Thyroid gland (tissue), 4 donors: ENCODE results near the gene BMERB1. TPM values are rescaled to one million over a fixed set of nuclear protein-coding genes. Genes with fewer than 3 reads are reported as not detected.
"Not testable (repeated sequence)": the region's sequence is repeated elsewhere in the genome, so short reads cannot be mapped to it uniquely, and the experiment has no call there.

Experiments
- DNase-seq, 2 donors: peaks; one replicate each; pipeline ENCODE4 v3.0.0-alpha.2; 2019
- H3K27ac ChIP-seq, 3 donors: fragments of 200-600 bp; sonication (generic); 1 replicate in 2 of 3; 2 replicates in 1 of 3; pipeline ENCODE4 v1.5.1; 2016 to 2019; ENCODE audit warnings: mild to moderate bottlenecking in 1 of 3, moderate library complexity in 1 of 3
- H3K27me3 ChIP-seq: fragments of 200-600 bp; sonication (generic); one replicate; pipeline ENCODE4 v1.5.1; 2019
- H3K36me3 ChIP-seq, 2 donors: fragments of 200-600 bp; sonication (generic); one replicate each; pipeline ENCODE4 v1.5.1; 2016 to 2019
- H3K4me1 ChIP-seq, 2 donors: fragments of 200-600 bp; sonication (generic); one replicate each; pipeline ENCODE4 v1.5.1; 2017 to 2019
- H3K4me3 ChIP-seq, 3 donors: fragments of 200-600 bp; sonication (generic); replicated peaks in 1 of 3; 1 replicate in 2 of 3; 2 replicates in 1 of 3; pipeline ENCODE4 v1.5.1; 2016; ENCODE audit warnings: mild to moderate bottlenecking in 1 of 3
- H3K9me3 ChIP-seq: fragments of 200-600 bp; sonication (generic); one replicate; pipeline ENCODE4 v1.5.1; 2017
- POLR2A ChIP-seq, 2 donors: fragments of 450-650 bp; IDR thresholded peaks; one replicate each; pipeline ENCODE4 v1.6.1; 2017; ENCODE audit warnings: antibody characterized with exemption in 2 of 2, mild to moderate bottlenecking in 2 of 2, moderate library complexity in 1 of 2
- WGBS, 2 donors: methylation state at CpG; one replicate each; pipeline ENCODE4 v1.1.5; 2017; 5-methylcytosine and 5-hydroxymethylcytosine counted together
- intact Hi-C: fragments of 100-400 bp; cut with DNase I; formaldehyde crosslinking; loops from one replicate; pipeline ENCODE4 v1.15.1; 2023
- total RNA-seq, 4 donors: library from RNA; depleted of rRNA; stranded (reverse); fragments of >200 nt; gene quantifications; one replicate each; pipeline ENCODE4 v1.2.3, GENCODE V29; 2016
- TF ChIP-seq, protein P1 (sequence below), 6 experiments: fragments of 200-600 bp in 3 of 6; fragments of 450-650 bp in 3 of 6; sonication (generic) in 3 of 6; IDR thresholded peaks; one replicate each; pipeline ENCODE4 v1.5.1; 2016 to 2019; ENCODE audit warnings: antibody characterized with exemption in 6 of 6, mild to moderate bottlenecking in 2 of 6, inconsistent platforms in 1 of 6, moderate library complexity in 1 of 6

Gene BMERB1
- total RNA-seq, 4 donors from 2014 or later = 13.7 to 31.0 (median 23.0) TPM

DNA sequence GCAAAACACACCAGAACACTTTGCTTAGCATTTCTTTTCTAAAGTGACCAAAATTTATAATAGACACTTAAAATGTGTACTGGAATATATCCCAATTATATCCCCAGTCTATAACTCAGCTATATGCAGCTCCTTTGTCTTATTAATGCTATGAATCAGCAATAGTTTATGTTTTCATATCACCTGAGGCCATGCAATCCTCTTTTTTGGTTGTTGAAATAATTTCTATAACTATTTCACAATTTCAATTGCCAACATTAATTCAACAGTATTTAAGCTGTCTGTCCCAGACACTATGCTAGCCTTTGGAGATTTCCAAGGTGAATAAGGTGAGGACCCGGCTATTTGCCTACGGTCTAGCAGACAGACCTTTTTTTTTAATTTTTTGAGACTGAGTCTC, 17.2 kb upstream of the BMERB1 start:
- Histone ChIP-seq H3K27me3 (no peaks in the 10 kb centered on the region), H3K4me1 (no peaks in the 10 kb centered on the region), H3K36me3 (no peaks in the 10 kb centered on the region), H3K9me3 (no peaks in the 10 kb centered on the region), H3K27ac (no peak overlapping the region), H3K4me3 (no peak overlapping the region)
- DNase-seq = no peak
- TF ChIP-seq POLR2A (IDR thresholded peaks at IDR 0.05) = no peak
- TF ChIP-seq, protein P1, sequence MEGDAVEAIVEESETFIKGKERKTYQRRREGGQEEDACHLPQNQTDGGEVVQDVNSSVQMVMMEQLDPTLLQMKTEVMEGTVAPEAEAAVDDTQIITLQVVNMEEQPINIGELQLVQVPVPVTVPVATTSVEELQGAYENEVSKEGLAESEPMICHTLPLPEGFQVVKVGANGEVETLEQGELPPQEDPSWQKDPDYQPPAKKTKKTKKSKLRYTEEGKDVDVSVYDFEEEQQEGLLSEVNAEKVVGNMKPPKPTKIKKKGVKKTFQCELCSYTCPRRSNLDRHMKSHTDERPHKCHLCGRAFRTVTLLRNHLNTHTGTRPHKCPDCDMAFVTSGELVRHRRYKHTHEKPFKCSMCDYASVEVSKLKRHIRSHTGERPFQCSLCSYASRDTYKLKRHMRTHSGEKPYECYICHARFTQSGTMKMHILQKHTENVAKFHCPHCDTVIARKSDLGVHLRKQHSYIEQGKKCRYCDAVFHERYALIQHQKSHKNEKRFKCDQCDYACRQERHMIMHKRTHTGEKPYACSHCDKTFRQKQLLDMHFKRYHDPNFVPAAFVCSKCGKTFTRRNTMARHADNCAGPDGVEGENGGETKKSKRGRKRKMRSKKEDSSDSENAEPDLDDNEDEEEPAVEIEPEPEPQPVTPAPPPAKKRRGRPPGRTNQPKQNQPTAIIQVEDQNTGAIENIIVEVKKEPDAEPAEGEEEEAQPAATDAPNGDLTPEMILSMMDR (IDR thresholded peaks at IDR 0.05) = no peak
- WGBS, 2 donors = 84 to 88% methylated on average over 2 of the region's 2 CpGs
- intact Hi-C loops = no loop called here

DNA sequence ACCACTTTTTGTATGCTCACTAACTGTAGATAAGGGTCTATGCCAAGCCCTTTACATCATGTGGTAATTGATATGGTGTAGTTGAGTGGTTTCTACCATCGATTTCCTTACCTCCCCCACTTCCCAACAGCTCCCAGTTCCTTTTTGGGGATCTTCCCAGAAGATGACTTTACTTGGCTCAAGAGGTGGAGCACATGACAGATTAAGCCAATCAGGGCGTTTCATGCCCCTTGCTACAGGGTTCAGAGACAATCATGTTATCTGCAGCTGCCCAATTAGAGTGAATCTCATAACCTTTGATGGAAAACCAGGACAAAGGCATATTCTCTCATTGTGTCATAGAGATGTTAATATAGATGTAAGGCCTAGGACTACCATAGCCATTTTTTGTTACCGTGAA, 16.2 kb upstream of the BMERB1 start:
- no peaks in the 10 kb centered on the region for H3K4me1 ChIP-seq
- H3K27me3 ChIP-seq = no peaks in the 10 kb centered on the region
- intact Hi-C loops = no loop called here
- H3K9me3 ChIP-seq = no peaks in the 10 kb centered on the region
- H3K36me3 ChIP-seq = no peaks in the 10 kb centered on the region
- no peak overlapping the region for H3K4me3 ChIP-seq
- no peak overlapping the region for H3K27ac ChIP-seq
- TF ChIP-seq POLR2A (IDR thresholded peaks at IDR 0.05) = no peak
- TF ChIP-seq, protein P1 (IDR thresholded peaks at IDR 0.05) = no peak
- no peak for DNase-seq
- WGBS, 2 donors = 68 to 82% methylated on average over 3 of the region's 3 CpGs

DNA sequence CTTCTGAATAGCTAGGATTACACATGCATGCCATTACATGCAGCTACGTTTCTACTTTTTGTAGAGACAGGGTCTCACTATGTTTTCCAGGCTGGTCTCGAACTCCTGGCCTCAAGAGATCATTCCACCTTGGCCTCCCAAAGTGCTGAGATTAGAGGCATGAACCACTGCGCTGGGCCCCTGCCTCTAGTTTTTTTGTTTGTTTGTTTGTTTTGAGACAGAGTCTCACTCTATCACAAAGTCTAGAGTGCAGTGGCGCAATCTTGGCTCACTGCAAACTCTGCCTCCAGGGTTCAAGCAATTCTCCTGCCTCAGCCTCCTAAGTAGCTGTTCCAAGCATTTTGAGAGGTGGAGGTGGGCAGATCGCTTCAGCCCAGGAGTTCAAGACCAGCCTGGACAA, 12.7 kb upstream of the BMERB1 start:
- not testable (repeated sequence) for H3K9me3 ChIP-seq, H3K4me1 ChIP-seq, H3K36me3 ChIP-seq, H3K27ac ChIP-seq, H3K27me3 ChIP-seq, H3K4me3 ChIP-seq, DNase-seq
- 73 to 84% methylated on average over 5 of the region's 5 CpGs for WGBS, 2 donors
- intact Hi-C loops = loop anchor here (10.0 kb wide), 1 partner anchor 283 kb away; no protein-coding TSS in a partner anchor

DNA sequence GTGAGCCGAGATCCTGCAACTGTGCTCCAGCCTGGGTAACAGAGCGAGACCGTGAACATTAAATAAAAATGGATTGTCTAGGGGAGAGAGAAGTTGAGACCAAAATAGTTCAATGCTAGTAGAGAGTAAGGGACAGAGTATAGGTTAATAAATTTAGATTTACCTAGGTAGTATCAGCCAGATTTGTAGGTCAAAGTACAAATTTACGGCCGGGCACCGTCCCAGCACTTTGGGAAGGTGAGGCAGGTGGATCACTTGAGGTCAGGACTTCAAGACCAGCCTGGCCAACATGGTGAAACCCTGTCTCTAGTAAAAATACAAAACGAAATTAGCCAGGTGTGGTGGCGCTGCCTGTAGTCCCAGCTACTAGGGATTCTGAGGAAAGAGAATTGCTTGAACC, 12.2 kb upstream of the BMERB1 start:
- Histone ChIP-seq H3K36me3 (no peaks in the 10 kb centered on the region), H3K4me3 (no peak overlapping the region), H3K27me3 (no peaks in the 10 kb centered on the region), H3K27ac (no peak overlapping the region), H3K9me3 (no peaks in the 10 kb centered on the region), H3K4me1 (no peaks in the 10 kb centered on the region)
- WGBS, 2 donors = 84 to 90% methylated on average over 8 of the region's 8 CpGs
- DNase-seq = no peak
- intact Hi-C loops = loop anchor here (10.0 kb wide), 1 partner anchor 283 kb away; no protein-coding TSS in a partner anchor
- TF ChIP-seq, protein P1 (IDR thresholded peaks at IDR 0.05) = no peak
- TF ChIP-seq POLR2A (IDR thresholded peaks at IDR 0.05) = no peak

DNA sequence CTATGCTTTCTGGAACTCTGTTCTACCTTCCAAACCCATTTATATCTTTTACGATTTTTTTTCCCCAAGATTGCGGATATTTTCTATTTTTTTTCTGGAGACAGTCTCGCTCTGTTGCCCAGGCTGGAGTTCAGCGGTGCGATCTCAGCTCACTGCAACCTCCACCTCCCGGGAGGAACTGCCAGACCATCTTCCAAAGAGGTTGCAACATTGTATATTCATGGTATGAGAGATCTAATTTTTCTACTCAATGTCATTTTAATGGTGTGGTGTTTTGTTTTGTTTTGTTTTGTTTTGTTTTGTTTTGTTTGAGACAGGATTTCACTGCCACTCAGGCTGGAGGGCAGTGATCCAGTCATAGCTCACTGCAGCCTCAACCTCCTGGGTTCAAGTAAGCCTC, 8.5 kb upstream of the BMERB1 start:
- no peaks in the 10 kb centered on the region for H3K27me3 ChIP-seq
- no peak overlapping the region for H3K4me3 ChIP-seq
- H3K36me3 ChIP-seq = no peaks in the 10 kb centered on the region
- H3K9me3 ChIP-seq = no peaks in the 10 kb centered on the region
- no peak for DNase-seq
- TF ChIP-seq POLR2A (IDR thresholded peaks at IDR 0.05) = no peak
- TF ChIP-seq, protein P1 (IDR thresholded peaks at IDR 0.05) = no peak
- intact Hi-C loops = loop anchor here (10.0 kb wide), 1 partner anchor 279 kb away; no protein-coding TSS in a partner anchor
- H3K27ac ChIP-seq = no peak overlapping the region
- WGBS, 2 donors = 33% methylated on average over 6 of the region's 6 CpGs
- no peaks in the 10 kb centered on the region for H3K4me1 ChIP-seq

DNA sequence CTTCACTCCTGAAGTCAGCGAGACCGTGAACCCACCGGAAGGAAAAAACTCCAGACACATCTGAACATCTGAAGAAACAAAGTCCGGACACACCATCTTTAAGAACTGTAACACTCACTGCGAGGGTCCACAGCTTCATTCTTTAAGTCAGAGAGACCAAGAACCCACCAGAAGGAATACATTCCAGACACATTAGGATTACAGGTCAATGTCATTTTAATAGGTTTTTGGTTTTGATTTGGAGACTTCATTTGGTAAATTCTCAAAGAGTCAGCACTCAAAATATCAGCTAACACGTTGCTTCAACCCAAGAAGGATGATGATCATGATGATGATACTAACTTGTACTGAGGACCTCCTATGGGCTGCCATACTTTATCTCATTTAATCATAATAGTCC, 7.6 kb upstream of the BMERB1 start:
- no peak overlapping the region for H3K27ac ChIP-seq
- intact Hi-C loops = loop anchor here (10.0 kb wide), 1 partner anchor 278 kb away; no protein-coding TSS in a partner anchor

More for the DNA sequence above, 7.6 kb upstream of the BMERB1 start:
- DNase-seq = no peak
- H3K4me1 ChIP-seq = no peaks in the 10 kb centered on the region
- no peak overlapping the region for H3K4me3 ChIP-seq
- 77 to 88% methylated on average over 6 of the region's 6 CpGs for WGBS, 2 donors
- H3K36me3 ChIP-seq = no peaks in the 10 kb centered on the region
- no peaks in the 10 kb centered on the region for H3K9me3 ChIP-seq
- TF ChIP-seq, protein P1 (IDR thresholded peaks at IDR 0.05) = no peak
- TF ChIP-seq POLR2A (IDR thresholded peaks at IDR 0.05) = no peak
- H3K27me3 ChIP-seq = no peaks in the 10 kb centered on the region
